Measurements from ENCODE around the gene SULT1C2. TPM values are rescaled to one million over a fixed set of nuclear protein-coding genes. Genes with fewer than 3 reads are reported as not detected.

Gene SULT1C2
- total RNA-seq (2021; fragmentation: NEBNext Ultra II Directional; extraction: Animal tissue kit (Norgen Biotek cat#: 25700)) = not detected
- long read RNA-seq = 0 reads

- H3K27me3 Mint-ChIP-seq (ENCODE audit: insufficient read depth) = no peaks in the 10 kb centered on the region; the same call in none of the 2 replicates
- no peak for DNase-seq
- no peak within 1 kb of the TSS for H3K4me3 Mint-ChIP-seq
- TF ChIP-seq, protein P1, sequence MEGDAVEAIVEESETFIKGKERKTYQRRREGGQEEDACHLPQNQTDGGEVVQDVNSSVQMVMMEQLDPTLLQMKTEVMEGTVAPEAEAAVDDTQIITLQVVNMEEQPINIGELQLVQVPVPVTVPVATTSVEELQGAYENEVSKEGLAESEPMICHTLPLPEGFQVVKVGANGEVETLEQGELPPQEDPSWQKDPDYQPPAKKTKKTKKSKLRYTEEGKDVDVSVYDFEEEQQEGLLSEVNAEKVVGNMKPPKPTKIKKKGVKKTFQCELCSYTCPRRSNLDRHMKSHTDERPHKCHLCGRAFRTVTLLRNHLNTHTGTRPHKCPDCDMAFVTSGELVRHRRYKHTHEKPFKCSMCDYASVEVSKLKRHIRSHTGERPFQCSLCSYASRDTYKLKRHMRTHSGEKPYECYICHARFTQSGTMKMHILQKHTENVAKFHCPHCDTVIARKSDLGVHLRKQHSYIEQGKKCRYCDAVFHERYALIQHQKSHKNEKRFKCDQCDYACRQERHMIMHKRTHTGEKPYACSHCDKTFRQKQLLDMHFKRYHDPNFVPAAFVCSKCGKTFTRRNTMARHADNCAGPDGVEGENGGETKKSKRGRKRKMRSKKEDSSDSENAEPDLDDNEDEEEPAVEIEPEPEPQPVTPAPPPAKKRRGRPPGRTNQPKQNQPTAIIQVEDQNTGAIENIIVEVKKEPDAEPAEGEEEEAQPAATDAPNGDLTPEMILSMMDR (IDR thresholded peaks at IDR 0.05) = no peak
- H3K4me1 Mint-ChIP-seq (ENCODE audit: low read depth) = no peaks in the 10 kb centered on the region
- H3K36me3 Mint-ChIP-seq (ENCODE audit: low read depth) = no peaks in the 10 kb centered on the region
- H3K9me3 Mint-ChIP-seq = no peaks in the 10 kb centered on the region
- no peak within 1 kb of the TSS for H3K27ac Mint-ChIP-seq
Observed at GRCh38 chr2:108288534-108289106, at the start of gene SULT1C2. SULT1C2 (plus strand) TSS chr2:108288895; CDS start chr2:108293668, 4,773 bp downstream.

GRCh38 chr2:108239786-108240185 lies 48.9 kb upstream of the SULT1C2 start, which contains the start of gene SULT1C3:
SULT1C3 (plus strand) TSS chr2:108239968; CDS start chr2:108247195, 7,227 bp downstream.
- Mint-ChIP-seq H3K9me3 (peaks cover 11% of the 10 kb centered on the region), H3K4me1 (ENCODE audit: low read depth) (peaks cover 8% of the 10 kb centered on the region; the same call in 1 of the 2 replicates), H3K27ac (no peak within 1 kb of the TSS), H3K27me3 (ENCODE audit: insufficient read depth) (no peaks in the 10 kb centered on the region; the same call in 1 of the 2 replicates), H3K36me3 (ENCODE audit: low read depth) (no peaks in the 10 kb centered on the region), H3K4me3 (no peak within 1 kb of the TSS)
- TF ChIP-seq, protein P1 (IDR thresholded peaks at IDR 0.05) = no peak
- no peak for DNase-seq

- peaks cover 8% of the 10 kb centered on the region; the same call in 1 of the 2 replicates for H3K4me1 Mint-ChIP-seq (ENCODE audit: low read depth)
- H3K9me3 Mint-ChIP-seq = peaks cover 20% of the 10 kb centered on the region
- peaks cover 3% of the 10 kb centered on the region for H3K36me3 Mint-ChIP-seq (ENCODE audit: low read depth)
- H3K4me3 Mint-ChIP-seq = no peak overlapping the region
- no peaks in the 10 kb centered on the region; the same call in 1 of the 2 replicates for H3K27me3 Mint-ChIP-seq (ENCODE audit: insufficient read depth)
- DNase-seq = no peak
- TF ChIP-seq, protein P1 (IDR thresholded peaks at IDR 0.05) = no peak
- no peak overlapping the region for H3K27ac Mint-ChIP-seq
Observed at GRCh38 chr2:108240966-108241365, 47.7 kb upstream of the SULT1C2 start.

DNA sequence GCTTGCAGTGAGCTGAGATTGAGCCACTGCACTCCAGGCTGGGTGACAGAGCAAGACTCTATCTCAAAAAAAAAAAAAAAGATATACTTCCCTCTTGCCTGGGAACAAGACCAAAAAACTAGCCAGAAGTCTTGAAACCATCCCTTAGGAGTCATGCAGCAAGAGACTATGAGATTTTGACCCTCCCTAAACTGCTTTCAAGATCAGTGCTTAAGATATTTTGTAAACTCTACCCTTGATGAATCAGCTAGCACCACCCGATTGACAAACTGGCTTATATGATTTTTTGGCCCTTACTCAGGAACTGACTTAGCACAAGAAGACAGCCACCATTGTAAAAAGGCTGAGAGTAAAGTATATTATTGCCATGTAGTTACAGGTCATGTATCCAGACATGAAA lies 45.1 kb upstream of the SULT1C2 start:
- peaks cover 6% of the 10 kb centered on the region for H3K36me3 Mint-ChIP-seq (ENCODE audit: low read depth)
- TF ChIP-seq, protein P1 (IDR thresholded peaks at IDR 0.05) = no peak
- H3K4me3 Mint-ChIP-seq = no peak overlapping the region
- peaks cover 12% of the 10 kb centered on the region for H3K9me3 Mint-ChIP-seq
- H3K4me1 Mint-ChIP-seq (ENCODE audit: low read depth) = peaks cover 8% of the 10 kb centered on the region; the same call in 1 of the 2 replicates
- no peaks in the 10 kb centered on the region; the same call in 1 of the 2 replicates for H3K27me3 Mint-ChIP-seq (ENCODE audit: insufficient read depth)
- DNase-seq = peak; percentile 26
- no peak overlapping the region for H3K27ac Mint-ChIP-seq

DNA sequence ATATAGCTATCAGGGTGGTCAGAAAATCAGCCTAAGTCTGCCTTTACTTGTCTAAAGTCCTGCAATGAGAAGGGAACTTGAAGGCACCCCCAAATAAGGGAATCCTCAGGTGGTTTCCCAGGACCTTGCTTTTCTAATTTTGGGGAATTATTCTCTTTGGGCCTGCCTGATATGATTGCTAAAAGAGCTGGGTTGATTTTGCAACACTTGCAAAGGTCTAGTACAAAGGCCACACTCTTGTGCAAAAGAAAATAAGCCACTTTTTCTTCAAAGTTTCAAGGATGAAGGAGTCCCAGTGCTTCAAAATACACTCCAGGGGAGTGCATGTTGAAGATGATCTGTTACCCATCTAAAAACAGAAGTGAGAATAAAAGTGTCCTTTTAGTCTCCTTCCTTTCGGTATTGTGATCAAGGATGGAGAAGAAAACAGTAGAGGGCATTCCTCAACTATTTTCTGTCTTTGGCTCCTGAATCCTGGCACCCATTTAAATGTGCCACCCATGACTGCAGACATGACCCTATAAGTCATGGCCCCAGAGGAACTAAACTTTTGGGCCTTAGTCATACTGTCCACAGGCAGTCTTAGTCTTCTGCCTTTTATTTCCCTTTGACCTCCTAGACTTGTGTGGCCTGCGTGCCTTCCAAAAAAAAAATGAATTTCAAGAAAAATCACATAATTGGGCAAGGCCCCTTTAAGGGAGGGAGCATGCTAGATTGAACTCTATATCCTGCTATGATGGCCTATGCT lies 43.9 kb upstream of the SULT1C2 start:
- peaks cover 12% of the 10 kb centered on the region for H3K9me3 Mint-ChIP-seq
- no peak for DNase-seq
- TF ChIP-seq, protein P1 (IDR thresholded peaks at IDR 0.05) = no peak
- no peaks in the 10 kb centered on the region; the same call in 1 of the 2 replicates for H3K27me3 Mint-ChIP-seq (ENCODE audit: insufficient read depth)
- H3K4me1 Mint-ChIP-seq (ENCODE audit: low read depth) = peaks cover 8% of the 10 kb centered on the region; the same call in 1 of the 2 replicates
- H3K4me3 Mint-ChIP-seq = no peak overlapping the region
- H3K36me3 Mint-ChIP-seq (ENCODE audit: low read depth) = peaks cover 6% of the 10 kb centered on the region
- no peak overlapping the region for H3K27ac Mint-ChIP-seq
